Fibroblast of upper back skin (primary cell): ENCODE measurements around the gene LELP1.
"Not testable (repeated sequence)": the region's sequence is repeated elsewhere in the genome, so short reads cannot be mapped to it uniquely, and the experiment has no call there.

Experiments
- DNase-seq: peaks from one replicate; pipeline ENCODE4 v3.0.0-alpha.2; 2013

LELP1 gene

GRCh38 chr1:153203130-153203529, at the start of gene LELP1:
LELP1 (plus strand) TSS chr1:153203430; CDS start chr1:153204708, 1,278 bp downstream.
- no peak for DNase-seq

- no peak for DNase-seq
These were observed 47.7 kb upstream of the LELP1 start for GRCh38 chr1:153155541-153155940.

GRCh38 chr1:153168686-153169085, 34.5 kb upstream of the LELP1 start:
- DNase-seq = no peak

GRCh38 chr1:153174624-153175023, 28.6 kb upstream of the LELP1 start:
- DNase-seq = no peak

GRCh38 chr1:153178922-153179321, 24.3 kb upstream of the LELP1 start:
- no peak for DNase-seq

GRCh38 chr1:153180556-153180955, 22.7 kb upstream of the LELP1 start:
- DNase-seq = no peak

GRCh38 chr1:153188301-153188700, 14.9 kb upstream of the LELP1 start:
- not testable (repeated sequence) for DNase-seq

- no peak for DNase-seq
These were observed 12.9 kb upstream of the LELP1 start for GRCh38 chr1:153190373-153190772.

- no peak for DNase-seq
These were observed 10.5 kb upstream of the LELP1 start for GRCh38 chr1:153192697-153193096.

GRCh38 chr1:153194331-153195050, 8.7 kb upstream of the LELP1 start:
- no peak for DNase-seq

- DNase-seq = no peak
These were observed 8.0 kb upstream of the LELP1 start for GRCh38 chr1:153195216-153195615.

- no peak for DNase-seq
These were observed 1.2 kb upstream of the LELP1 start for GRCh38 chr1:153202006-153202405.

- DNase-seq = no peak
These were observed 3.4 kb downstream of the LELP1 start for GRCh38 chr1:153206631-153207030.

GRCh38 chr1:153210206-153210605, 7.0 kb downstream of the LELP1 start:
- DNase-seq = no peak

- no peak for DNase-seq
These were observed 9.0 kb downstream of the LELP1 start for GRCh38 chr1:153212201-153212600.

- DNase-seq = no peak
These were observed 10.3 kb downstream of the LELP1 start for GRCh38 chr1:153213519-153213918.

- no peak for DNase-seq
These were observed 14.0 kb downstream of the LELP1 start, which contains the start of gene PRR9 for GRCh38 chr1:153217212-153217611. PRR9 (plus strand) TSS chr1:153217584; CDS start chr1:153218145, 561 bp downstream.

- DNase-seq = no peak
These were observed 14.7 kb downstream of the LELP1 start for GRCh38 chr1:153217744-153218416.

- no peak for DNase-seq
These were observed 17.5 kb downstream of the LELP1 start for GRCh38 chr1:153220606-153221303.

- peak; percentile 44 for DNase-seq
These were observed 20.0 kb downstream of the LELP1 start for GRCh38 chr1:153223040-153223891.

- no peak for DNase-seq
These were observed 24.6 kb downstream of the LELP1 start for GRCh38 chr1:153227810-153228209.

GRCh38 chr1:153228491-153228890, 25.3 kb downstream of the LELP1 start:
- no peak for DNase-seq
